Epithelial cell of esophagus (primary cell): ENCODE measurements around the gene NFS1.
"Not testable (repeated sequence)": the region's sequence is repeated elsewhere in the genome, so short reads cannot be mapped to it uniquely, and the experiment has no call there.

Source experiments
- DNase-seq: peaks from one replicate; pipeline ENCODE4 v3.0.0; 2010; ENCODE audit warnings: low read depth
- H3K4me3 ChIP-seq: 2 replicates; pipeline ENCODE4 v1.5.1; 2011; ENCODE audit warnings: mild to moderate bottlenecking, low read length, control low read depth
- TF ChIP-seq, protein P1 (sequence below): IDR thresholded peaks from 2 replicates; pipeline ENCODE4 v1.5.1; 2011; ENCODE audit warnings: low read depth, mild to moderate bottlenecking, low read length, control low read depth, inconsistent platforms; ENCODE audit not compliant: insufficient read depth; ENCODE audit errors: missing control alignments

Gene NFS1

DNA sequence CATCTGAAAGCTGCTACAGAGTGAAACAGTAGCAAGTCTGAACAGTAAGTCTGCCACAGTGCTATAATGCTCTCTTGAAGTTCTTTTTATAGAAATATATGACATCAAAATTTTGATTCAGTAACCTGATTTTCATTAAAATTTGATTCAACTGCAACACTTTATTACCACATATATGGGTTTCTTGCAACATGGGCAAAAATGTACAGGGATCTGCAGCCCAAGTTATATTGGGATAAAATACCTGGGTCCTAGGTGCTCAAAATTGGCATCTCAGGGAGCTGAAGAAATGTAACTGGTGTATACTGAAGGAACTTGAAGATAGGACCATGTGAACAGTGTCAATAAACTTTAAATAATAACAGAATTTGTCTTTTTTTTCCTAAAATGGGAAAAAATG is 10.9 kb upstream of the NFS1 start:
- no peak overlapping the region for H3K4me3 ChIP-seq
- no peak for DNase-seq
- TF ChIP-seq, protein P1, sequence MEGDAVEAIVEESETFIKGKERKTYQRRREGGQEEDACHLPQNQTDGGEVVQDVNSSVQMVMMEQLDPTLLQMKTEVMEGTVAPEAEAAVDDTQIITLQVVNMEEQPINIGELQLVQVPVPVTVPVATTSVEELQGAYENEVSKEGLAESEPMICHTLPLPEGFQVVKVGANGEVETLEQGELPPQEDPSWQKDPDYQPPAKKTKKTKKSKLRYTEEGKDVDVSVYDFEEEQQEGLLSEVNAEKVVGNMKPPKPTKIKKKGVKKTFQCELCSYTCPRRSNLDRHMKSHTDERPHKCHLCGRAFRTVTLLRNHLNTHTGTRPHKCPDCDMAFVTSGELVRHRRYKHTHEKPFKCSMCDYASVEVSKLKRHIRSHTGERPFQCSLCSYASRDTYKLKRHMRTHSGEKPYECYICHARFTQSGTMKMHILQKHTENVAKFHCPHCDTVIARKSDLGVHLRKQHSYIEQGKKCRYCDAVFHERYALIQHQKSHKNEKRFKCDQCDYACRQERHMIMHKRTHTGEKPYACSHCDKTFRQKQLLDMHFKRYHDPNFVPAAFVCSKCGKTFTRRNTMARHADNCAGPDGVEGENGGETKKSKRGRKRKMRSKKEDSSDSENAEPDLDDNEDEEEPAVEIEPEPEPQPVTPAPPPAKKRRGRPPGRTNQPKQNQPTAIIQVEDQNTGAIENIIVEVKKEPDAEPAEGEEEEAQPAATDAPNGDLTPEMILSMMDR = no peak

DNA sequence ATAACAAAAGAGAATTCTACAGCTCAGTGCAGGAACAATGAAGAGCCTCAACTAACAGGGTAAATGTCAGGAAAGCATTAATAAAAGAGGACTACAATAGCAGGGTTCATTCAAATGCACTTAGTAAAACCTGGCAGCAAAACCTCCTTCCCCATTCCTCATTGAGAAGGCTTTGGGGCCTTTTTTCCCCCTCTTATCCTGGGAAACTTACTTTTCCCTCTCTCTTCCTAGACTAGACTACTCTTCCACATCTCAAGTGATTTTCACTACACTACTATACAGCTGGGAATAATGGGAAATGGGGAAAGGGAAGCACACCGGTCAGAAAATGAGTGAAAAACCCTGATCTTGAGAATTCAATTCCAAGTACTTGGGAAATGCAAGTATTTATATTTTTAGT is 10.1 kb upstream of the NFS1 start:
- TF ChIP-seq, protein P1 = no peak
- no peak for DNase-seq
- no peak overlapping the region for H3K4me3 ChIP-seq

DNA sequence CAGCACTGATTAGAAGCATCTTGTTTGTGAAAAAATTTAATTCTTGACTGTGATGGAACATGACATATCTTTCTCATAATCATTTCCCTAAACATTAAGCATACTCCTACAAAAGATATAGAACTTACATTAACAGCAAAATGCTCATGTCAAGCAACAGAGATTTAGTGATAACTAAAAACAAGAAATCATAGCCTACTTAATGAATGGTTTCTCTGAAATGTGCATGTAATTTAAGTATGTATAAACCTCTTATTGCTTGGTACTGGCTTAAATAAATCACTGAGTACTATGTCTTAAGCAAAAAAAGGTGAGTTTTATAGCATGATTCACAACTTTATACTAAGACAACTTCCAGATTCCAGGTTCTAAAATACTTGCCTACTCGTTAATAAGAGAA is 9.3 kb upstream of the NFS1 start:
- H3K4me3 ChIP-seq = no peak overlapping the region
- no peak for DNase-seq
- TF ChIP-seq, protein P1 = no peak

DNA sequence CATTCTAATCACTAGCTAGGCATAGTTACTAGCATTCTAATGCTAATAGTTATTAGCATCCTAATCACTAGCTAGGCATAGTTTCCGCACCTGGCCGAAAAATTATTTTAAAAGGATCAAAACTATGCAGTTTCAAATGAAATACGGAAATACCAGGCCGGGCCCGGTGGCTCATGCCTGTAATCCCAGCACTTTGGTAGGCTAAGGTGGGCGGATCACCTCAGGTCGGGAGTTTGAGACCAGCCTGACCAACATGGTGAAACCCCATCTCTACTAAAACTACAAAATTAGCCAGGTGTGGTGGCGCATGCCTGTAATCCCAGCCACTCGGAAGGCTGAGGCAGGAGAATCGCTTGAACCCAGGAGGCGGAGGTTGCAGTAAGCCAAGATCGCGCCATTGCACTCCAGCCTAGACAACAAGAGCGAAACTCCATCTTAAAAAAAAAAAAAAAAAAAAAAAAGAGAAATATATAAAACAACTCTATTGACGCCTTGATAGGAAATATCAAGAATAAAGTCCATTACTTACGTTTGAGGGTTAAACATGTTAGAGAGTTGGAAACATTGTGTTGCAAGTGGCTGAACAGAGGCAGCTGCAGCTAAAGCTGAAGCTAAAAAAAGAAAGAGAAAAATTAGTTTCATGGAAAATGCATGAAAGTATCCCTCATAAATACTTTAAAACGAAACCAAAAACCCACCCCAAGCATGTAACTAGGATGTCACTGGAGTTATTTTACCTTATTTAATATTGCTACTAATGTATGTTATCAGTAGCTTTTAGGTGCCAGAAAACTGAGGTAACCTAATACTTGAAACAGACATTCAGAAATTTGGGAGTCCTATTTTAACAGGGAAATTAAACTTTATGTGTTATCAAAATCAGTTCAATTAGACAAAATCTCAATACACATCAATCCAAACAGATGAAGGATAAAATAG is 7.7 kb upstream of the NFS1 start:
- DNase-seq = not testable (repeated sequence)

DNA sequence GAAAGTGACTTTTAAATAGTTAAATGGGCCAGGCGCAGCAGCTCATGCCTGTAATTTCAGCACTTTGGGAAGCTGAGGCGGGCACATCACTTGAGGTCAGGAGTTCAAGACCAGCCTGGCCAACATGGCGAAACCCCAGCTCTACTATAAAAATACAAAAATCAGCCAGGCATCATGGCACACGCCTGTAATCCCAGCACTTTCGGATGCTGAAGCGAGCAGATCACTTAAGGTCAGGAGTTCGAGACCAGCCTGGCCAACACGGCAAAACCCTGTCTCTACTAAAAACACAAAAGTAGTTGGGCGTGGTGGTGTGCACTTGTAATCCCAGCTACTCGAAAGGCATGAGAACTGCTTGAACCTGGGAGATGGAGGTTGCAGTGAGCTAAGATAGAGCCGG is 6.7 kb upstream of the NFS1 start:
- not testable (repeated sequence) for DNase-seq, H3K4me3 ChIP-seq

More for the DNA sequence above, 7.7 kb upstream of the NFS1 start:
- H3K4me3 ChIP-seq = not testable (repeated sequence)

DNA sequence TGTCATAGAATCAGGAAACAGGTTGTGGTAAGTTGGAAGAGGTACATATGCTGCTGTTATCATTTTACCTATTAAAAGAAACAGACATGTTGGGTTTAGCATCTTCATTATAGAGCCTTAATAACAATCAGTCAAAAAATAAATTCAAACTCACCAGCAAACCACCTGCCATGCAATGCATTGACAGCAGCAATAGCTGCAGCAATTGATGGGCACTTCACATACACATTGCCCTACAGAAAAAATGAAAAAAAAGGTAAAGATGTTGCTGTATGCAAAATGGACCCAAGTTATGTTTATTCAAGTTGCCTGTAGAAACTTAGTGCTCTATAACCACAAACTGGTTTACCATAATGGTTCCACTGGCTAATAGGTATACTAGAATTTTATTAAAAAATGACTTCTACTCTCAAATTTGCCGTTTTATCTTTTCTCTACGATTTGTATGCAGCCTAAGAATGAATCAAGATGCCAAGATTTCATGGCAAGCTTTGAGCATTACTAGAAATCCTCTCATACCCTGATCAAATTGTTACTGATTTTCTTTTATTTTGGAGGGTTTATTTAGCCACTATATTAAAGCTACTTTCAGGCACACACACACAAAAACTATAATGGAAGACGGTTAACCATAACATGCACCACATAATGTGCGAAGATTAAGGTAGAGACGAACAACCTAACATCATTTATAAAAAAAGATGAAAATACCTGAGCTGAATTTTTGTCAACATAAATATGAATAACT is 5.5 kb upstream of the NFS1 start:
- H3K4me3 ChIP-seq = no peak overlapping the region
- TF ChIP-seq, protein P1 = no peak
- DNase-seq = no peak

DNA sequence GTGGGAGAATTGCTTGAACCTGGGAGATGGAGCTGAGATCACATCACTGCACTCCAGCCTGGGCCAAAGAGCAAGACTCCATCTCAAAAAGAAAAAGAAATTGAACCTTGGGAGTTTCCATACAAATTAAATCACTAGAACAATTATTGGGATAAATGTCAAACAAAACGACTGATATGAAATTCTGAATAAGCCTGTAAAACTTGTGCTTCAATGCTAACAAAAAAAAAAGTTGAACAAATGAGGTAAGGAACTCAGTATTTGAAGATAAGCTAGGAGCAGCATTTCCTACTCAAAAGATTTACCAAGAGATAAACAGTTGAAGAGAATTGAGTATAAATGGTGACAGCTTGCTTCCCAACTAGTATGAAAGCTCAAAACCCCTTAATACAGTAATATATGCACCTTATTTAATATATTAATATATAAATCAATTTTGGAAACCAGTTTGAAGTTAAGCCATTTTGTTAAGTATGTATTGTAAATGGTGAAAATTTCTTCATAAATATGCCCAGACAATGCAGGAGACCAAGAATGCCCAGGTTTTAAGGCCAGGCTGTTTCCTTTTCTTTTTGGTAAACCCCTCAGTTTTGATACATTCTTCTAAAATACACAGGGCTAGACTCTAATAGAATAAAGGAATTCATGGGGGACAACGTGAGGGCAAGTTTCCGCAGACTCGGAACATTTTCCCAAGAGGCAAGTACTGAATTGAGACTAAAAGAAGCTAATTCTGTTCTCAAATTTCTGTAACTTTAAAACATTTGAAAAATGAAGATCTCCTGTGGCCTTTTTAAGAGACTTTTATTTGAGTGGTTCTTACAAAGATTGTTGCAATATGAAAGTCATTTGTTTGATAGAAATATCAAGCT is 3.9 kb upstream of the NFS1 start:
- no peak for DNase-seq
- TF ChIP-seq, protein P1 = no peak
- H3K4me3 ChIP-seq = no peak overlapping the region
